ENCODE results near the gene HECW1.
"Not testable (repeated sequence)": the region's sequence is repeated elsewhere in the genome, so short reads cannot be mapped to it uniquely, and the experiment has no call there.

Gene HECW1

DNA sequence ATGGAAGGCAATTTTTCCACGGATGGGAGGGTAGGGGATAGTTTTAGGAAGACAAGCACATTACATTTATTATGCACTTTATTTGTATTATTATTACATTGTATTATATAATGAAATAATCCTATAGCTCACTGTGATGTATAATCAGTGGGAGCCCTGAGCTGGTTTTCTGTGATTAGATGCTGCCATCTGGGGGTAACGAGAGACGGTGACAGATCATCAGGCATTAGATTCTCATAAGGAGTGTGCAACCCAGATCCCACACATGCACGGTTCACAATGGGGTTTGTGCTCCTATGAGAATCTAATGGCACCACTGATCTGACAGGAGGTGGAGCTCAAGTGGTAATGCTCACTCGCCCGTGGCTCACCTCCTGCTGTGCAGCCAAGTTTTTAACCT lies 366.6 kb downstream of the HECW1 start:
- FAIRE-seq, result no peak

DNA sequence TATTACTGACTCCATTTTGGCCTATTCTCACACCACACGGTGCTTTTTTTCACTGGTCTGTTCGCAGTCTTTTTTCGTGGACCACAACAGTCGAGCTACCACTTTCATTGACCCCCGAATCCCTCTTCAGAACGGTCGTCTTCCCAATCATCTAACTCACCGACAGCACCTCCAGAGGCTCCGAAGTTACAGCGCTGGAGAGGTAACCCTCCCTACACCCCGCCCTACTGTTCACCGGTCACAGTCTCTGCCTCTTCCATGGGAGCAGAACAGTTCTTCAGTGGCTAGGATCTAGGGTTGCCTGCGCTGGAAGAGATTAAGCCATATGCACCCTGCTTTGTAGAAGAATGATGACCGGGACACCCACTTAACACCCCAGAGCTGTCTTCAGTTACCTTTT lies 367.1 kb downstream of the HECW1 start:
- FAIRE-seq, result no peak

DNA sequence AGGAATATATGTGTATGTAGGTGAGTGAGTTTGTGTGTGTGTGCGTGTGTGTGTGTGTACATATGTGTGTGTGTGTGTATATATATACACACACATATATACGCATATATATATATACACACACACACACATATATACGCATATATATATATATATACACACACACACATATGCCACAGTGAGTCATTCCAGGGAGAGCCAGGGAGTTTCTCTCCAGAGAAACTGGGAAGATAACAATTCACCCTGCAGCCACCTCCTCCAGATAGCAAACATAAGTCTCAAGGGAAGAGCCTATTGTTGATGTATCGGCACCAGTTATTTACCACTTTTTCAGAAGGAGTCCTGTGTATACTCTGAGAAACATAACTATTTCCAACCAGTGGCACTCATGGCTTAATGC lies 368.1 kb downstream of the HECW1 start:
- no peak for FAIRE-seq

DNA sequence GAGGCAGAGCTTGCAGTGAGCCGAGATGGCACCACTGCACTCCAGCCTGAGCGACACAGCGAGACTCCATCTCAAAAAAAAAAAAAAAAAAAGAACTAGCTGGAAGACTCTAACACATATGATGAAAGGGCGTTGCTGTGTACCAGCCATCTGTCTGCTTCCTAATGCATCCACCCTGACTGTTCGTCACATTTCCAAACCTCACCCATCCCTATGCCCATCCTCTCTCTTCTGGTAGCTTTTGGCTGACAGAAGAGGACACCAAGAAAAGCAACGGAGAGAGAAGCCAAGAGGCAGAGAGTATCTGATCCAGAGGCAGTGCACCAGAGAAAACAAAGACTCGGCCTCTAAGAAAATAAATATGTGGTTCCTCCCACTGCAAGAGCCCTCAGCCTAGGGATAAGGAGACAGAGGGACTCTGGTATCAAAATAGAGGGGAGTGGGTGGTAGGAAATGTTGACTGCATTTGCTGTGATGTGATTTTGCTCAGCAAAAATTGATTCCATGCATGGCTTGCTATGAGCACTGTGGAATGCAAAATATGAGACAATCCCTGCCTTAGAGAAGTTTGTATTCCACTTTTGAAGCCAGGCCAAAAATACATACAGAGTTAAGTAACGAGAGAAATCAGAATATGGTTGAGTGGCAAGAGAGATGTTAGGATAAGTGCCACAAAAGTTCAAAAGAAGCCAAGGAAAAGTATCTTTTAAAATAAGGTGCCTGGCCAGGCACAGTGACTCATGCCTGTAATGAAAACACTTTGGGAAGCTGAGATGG lies 369.6 kb downstream of the HECW1 start:
- no peak for FAIRE-seq

DNA sequence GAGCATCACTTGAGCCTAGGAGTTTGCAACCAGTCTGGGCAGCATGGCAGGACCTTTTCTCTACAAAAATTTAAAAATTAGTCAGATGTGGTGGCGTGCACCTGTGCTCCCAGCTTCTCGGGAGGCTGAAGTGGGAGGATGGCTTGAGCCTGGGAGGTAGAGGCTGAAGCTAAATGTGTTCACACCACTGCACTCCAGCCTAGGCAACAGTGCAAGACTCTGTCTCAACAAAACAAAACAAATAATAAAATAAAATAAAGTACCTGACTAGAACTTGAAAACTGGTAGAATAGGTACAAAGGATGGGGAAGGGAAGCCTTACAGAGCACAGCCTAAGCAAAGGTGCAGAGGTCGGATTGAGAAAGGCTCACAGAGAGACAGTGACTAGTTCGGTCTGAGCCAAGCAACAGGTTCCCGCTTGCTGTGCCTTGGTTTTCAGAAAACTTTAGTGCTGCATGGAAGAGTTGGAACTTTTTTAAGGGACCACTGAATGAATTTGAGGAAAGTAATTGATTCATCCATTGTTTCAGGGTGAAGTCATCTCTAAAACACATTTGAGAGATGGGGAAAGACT lies 370.3 kb downstream of the HECW1 start:
- no peak for FAIRE-seq

DNA sequence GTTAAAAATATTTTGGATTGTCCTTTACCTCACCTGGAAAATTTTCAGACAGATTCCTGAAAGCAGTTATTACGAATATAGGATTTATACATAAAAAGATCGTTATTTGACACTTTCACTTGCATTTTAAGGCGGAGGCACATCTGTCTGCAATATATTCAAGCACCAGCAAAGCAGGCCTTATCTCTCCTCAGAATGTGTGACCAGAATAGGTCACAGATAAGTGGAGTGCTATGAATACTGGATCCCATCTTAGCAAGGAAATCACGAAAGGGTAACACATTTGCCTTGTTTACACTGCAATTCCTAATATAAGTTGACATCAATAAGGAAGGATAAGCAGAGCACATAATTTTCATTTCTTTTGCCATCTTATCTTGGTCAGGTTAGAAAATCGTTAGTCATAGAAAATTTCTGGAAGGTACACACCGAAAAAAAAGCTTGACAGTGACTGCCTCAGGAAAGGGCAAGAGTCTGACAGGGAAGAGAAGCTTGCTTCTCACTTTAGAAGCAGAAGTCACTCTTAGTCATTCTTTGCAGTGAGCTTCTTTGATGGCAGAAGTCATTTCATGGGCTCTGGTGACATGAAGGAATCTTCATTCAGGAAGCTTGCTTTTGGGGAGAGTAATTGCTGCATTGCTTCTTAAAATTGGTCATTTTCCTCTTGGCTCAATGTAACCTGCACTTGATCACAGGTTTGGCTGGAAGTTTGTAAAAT lies 372.4 kb downstream of the HECW1 start:
- no peak for FAIRE-seq

DNA sequence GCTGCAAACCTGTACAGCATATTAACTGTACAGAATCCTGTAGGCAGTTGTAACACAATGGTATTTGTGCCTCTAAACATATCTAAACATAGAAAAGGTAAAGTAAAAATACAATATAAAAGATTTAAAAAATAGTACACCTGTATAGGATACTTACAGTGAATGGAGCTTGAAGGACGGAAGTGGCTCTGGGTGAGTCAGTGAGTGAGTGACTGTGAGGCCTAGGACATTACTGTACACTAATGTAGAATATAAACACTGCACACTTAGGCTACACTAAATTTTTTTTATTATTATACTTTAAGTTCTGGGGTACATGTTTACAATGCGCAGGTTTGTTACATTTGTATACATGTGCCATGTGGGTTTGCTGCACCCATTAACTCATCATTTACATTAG lies 373.1 kb downstream of the HECW1 start:
- FAIRE-seq, result no peak

DNA sequence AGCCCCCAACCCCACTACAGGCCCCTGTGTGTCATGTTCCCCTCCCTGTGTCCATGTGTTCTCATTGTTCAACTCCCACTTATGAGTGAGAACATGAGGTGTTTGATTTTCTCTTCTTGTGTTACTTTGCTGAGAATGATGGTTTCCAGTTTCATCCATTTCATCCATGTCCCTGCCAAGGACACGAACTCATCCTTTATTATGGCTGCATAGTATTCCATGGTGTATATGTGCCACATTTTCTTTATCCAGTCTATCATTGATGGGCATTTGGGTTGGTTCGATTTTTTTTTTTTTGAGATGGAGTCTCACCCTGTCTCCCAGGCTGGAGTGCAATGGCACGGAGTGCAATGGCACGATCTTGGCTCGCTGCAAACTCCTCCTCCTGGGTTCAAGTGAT lies 373.6 kb downstream of the HECW1 start:
- FAIRE-seq, result not testable (repeated sequence)

DNA sequence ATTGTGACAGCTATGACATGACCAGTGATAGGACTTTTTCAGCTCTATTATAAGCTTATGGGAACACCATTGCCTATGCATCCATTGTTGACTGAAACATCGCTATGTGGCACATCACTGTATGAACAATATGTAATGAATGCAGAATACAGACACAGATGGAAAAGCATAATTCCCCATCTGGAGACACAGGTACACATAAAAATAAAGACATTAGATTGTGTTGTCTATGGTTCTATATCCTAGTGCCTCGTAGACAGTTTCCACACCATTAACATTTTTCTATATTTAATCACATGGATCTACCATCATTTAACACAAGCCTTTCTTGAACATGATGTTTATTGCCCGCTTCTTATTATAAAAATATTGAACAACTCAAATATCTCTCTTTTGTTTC lies 374.2 kb downstream of the HECW1 start:
- FAIRE-seq, result no peak

DNA sequence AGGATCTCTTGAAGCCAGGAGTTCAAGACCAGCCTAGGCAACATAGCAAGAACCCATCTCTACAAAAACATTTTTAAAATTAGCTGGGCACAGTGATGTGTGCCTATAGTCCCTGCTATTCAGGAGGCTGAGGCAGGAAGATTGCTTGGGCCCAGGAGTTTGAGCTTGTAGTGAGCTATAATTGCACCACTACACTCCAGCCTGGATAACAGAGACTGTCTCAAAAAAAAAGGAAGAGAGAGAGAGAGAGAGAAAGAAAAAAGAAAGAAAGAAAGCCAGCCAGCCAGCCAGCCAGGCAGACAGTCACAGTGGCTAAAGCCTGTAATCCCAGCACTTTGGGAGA lies 375.3 kb downstream of the HECW1 start:
- no peak for FAIRE-seq

DNA sequence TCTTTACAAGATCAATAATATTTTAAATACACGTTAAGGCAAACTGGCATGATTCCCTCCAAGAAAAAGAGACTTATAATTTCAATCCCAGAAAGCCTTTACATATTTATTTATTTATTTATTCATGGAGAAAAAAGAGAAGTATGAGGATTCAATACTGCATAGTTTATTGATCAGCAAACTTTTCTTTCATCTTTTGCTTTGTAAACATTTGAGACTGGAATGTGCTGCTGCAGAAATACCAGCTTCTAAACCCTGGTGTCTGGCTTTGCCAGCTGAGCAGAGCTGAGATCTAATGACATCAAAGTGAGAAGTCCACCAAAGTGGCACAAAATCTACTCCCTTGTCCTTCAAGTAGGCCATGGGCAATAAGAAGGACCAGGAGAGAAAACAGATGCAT lies 376.8 kb downstream of the HECW1 start:
- no peak for FAIRE-seq

DNA sequence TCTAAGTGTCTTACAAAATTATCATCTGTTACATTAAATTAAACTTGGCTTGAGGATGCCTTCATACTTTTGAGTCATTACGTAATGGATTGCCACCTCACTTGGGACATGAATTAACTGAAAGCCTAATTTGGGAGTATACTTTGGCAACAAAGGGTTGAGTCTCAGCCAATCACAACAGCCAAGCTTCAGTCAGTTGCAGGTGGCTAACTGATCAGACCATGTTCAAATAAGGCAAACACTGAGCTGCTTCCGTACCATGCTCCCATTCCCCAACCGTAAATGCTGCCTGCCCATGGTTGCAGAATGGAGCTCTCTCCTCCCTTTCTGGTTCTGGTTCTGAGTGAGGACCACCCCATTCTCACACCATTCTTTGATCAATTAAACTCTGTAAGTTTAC lies 377.6 kb downstream of the HECW1 start:
- FAIRE-seq, result no peak

DNA sequence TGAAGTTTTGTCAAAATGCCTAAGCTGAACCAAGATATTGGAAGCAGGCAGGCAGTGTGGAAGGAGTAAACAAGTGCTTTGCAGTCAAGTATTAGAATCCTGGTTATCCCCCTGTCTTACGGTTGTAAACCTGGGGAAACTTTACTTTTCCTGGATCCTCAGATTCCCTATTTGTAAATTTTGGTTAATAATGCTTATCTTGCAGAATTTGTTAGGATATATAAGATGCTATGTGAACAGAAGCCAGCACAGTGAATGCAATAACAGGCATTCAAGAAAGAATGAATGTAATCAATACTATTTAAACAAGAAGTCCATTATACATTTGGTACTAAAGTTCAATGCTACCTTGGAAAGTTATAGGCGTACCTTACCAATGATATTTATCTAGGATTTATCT lies 378.7 kb downstream of the HECW1 start:
- FAIRE-seq, result no peak

DNA sequence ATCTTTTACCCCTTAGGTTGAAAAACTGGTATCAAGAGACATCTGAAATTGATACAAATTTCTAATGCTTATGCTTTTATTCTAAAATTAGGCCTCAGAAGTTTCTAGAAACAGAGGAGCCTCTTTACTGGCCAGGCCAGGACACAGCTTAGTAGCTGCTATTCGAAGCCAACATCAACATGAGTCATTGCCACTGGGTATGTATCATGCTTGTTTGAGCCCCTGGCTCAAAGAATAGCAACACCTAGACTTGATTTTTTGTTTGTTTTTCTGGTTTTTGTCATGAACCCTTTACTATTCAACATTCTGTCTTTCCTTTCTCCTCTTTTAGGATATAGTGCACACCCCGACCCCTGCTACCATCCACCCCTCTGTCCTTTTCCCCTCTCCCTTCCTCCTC lies 379.5 kb downstream of the HECW1 start:
- FAIRE-seq, result no peak

DNA sequence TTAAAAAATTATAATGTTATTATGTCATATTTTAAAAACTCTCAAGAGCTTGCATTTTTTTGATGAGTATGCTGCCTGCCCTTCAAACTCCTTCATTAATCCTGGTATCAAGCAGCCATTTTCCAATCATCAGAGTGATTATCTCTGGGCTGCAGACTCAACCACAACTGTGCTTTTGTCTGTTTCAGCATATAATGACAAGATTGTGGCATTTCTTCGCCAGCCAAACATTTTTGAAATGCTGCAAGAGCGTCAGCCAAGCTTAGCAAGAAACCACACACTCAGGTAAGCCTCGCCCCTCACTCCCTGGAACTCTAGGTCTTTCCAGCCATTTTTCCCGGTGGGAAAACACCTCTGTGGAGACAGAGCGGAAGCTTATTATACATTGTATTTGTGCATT lies 380.4 kb downstream of the HECW1 start:
- no peak for FAIRE-seq

DNA sequence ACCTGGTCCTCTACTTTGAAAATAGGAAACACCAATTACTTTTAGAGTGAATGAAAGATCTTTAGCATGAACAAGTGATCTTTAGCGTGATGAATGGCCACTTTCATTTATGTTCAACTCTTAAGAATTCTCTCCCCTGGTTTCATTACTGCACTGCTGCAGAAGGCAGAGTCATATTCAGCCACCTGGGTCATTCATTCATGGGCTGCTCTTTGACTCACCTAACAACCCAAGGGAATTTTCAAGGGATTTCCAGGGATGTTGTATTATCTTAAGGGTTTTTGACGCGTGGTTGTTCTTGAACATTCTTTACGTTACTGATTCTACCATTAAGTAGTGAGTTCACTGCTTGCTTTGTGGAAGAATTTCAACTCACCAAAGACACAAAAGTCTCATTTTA lies 383.1 kb downstream of the HECW1 start:
- no peak for FAIRE-seq

DNA sequence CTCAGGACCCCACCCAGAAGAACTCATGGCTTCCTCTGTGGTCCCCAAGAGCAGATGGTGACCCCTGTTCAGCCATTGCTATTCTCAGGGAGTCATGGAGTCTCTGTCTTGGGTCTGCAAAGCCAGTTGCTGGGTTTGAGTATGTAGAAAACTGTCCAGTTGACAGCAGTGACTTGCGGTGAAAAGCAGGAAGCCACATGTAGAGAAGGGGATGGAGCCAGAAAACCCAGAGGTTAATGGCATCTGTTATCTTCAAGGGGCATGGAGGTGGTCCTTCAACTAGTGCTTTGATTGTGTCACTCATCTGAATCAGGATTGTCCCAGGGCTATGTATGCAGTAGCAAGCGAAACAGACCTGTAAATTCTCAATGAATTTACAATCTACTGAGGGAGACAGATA lies 384.1 kb downstream of the HECW1 start:
- FAIRE-seq, result no peak

DNA sequence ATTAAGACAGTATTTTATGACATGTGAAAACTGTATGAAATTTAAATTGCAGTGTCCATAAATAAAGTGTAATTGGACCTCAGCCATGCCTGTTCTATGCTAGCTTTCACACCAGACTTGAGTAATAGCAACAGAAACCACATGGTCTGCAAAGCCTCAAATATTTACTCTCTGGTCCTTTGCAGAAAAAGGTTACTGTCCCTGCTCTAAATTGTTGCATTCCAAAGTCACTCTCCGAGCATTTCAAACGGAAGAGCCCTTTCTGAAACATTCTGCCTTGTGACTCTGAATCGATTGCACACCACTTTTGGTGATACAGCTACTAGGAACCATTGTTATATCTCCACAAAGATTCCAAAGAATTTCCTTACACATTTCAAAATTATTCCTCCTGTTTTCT lies 389.4 kb downstream of the HECW1 start:
- no peak for FAIRE-seq

DNA sequence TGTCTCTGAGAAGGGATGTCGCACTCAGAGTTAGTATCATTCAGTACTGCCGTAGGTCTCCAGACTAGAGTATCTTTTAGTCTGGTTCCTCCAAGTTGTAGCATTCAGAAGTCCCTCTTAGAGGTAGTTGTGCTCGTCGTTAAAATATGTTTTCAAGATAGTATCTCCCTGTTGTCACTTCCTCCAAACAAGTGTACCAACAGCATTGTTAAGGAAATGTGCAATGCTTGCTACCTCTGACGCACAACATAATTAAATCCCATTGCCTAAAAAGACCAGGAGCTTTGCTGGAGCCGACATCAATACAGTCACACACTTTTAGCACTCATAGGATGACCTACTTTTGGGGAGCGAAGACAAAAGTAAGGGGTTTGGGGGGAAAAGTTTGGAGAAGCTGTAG lies 390.5 kb downstream of the HECW1 start:
- FAIRE-seq, result no peak

DNA sequence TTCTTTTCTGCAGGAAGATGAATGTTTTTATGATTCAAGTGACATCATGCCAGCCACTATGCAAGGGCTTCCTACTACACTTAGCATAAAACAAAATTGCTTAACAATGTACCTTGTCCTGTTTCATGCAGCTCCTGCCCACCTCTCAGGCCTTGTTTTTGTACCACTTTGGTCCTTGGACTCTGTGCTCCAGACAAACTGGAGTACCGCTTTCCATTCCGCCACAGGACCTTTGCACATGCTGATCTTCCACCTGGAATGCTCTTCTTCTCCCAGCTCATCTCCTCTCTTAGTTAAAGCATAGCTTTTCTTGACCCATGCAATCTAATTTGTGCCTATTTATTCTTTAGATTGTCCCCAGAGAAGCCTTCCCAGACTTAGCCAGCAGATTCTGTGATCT lies 393.0 kb downstream of the HECW1 start:
- no peak for FAIRE-seq

DNA sequence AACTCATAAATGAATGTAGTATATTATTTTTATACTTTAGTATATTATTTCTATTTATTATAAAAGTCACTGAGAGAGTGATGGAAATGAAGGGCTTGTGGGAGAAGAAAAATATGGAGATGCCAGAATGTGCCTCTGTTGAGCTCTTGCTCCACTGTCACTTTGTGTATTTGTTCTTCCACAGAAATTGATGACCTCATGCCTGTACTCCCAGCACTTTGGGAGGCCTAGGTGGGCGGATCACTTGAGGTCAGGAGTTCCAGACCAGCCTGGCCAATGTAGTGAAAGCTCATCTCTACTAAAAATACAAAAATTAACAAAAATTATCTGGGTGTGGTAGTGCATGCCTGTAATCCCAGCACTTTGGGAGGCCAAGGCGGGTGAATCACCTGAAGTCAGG lies 394.0 kb downstream of the HECW1 start:
- no peak for FAIRE-seq

DNA sequence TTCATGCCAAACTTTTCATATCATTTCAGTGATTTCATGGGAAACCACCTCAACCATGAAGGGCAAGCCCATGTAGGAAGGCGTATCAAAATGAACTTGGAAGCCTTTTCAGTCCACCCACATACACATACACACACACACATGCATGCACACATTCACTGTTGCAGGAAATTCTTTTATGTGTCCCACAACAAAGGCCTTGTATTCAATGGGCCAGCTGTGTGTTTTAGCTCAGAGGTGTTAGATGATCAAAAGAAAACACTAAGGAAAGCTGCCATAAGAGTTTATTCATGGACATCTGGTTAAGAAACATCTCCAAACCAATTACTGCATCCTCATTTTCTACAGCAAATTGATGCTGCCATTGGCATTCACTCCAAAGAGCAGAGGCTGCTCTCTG lies 396.0 kb downstream of the HECW1 start:
- FAIRE-seq, result no peak

DNA sequence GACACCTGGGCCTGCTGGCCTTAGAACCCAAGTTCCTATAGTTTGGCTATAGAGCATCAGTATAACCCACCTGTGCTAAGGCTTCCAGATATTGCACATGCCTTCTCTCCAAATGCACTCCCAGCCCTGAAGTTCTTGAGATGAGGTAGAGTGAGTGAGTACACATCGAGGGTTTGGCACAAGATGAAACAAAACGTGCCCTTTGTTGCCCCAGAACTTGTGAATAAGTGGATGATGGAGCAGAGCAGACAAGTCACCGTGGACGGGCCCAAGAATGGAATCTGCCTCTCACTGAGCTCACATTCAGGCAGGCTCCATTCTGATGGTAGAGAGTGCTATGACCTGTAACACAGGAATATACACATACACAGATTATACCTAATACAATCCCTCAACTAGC lies 397.5 kb downstream of the HECW1 start:
- FAIRE-seq, result no peak

DNA sequence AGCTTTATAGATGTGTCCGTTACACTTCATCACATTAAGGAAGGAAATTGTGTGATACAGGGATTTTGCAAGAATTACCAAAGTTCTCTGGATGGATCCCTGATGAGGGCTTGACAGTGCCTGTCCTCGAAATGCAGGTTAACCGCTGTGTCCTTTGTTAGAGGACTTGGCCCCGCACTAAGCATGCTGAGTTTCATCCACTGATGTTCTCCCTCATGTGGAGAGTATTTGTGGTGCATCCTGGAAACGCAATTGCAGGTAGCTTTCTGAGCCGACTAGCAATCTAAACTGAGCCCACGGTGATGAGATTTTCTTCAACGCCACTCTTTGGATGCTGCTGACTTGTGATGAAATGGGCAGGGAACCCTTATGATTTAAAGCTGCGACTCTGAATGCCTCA lies 398.6 kb downstream of the HECW1 start:
- FAIRE-seq, result no peak
